HK-2 (cell line): Measurements from ENCODE around the gene ACSF2.

Experiments
- DNase-seq: peaks from one replicate; pipeline ENCODE4 v3.0.0-alpha.2; 2018; ENCODE audit not compliant: unreplicated experiment

ACSF2 gene

GRCh38 chr17:50477976-50478375 is 52.0 kb downstream of the ACSF2 start:
- no peak for DNase-seq

- peak; percentile 91 for DNase-seq
Measured at GRCh38 chr17:50478391-50479381, 52.7 kb downstream of the ACSF2 start, which contains the start of gene RSAD1. Gene RSAD1, plus strand, starts transcription at chr17:50478860. Its CDS starts 25 bp downstream, at chr17:50478885.

- DNase-seq, result peak; percentile 75
Measured at GRCh38 chr17:50479522-50480141, 53.6 kb downstream of the ACSF2 start.

- DNase-seq, result no peak
Measured at GRCh38 chr17:50480142-50480764, 54.2 kb downstream of the ACSF2 start.

- no peak for DNase-seq
Measured at GRCh38 chr17:50480854-50481490, 55.0 kb downstream of the ACSF2 start.

- DNase-seq, result no peak
Measured at GRCh38 chr17:50481648-50482047, 55.6 kb downstream of the ACSF2 start.

- no peak for DNase-seq
Measured at GRCh38 chr17:50482110-50482509, 56.1 kb downstream of the ACSF2 start.

- DNase-seq, result peak; percentile 94
Measured at GRCh38 chr17:50482516-50482915, 56.5 kb downstream of the ACSF2 start.

GRCh38 chr17:50483266-50483665 is 57.2 kb downstream of the ACSF2 start:
- no peak for DNase-seq

GRCh38 chr17:50484386-50485155 is 58.6 kb downstream of the ACSF2 start:
- no peak for DNase-seq

GRCh38 chr17:50487213-50488096 is 61.4 kb downstream of the ACSF2 start:
- no peak for DNase-seq

- no peak for DNase-seq
Measured at GRCh38 chr17:50488880-50489279, 62.9 kb downstream of the ACSF2 start.

- DNase-seq, result no peak
Measured at GRCh38 chr17:50491505-50491904, 65.5 kb downstream of the ACSF2 start.

GRCh38 chr17:50492214-50492613 is 66.2 kb downstream of the ACSF2 start:
- no peak for DNase-seq

- DNase-seq, result no peak
Measured at GRCh38 chr17:50493744-50494143, 67.7 kb downstream of the ACSF2 start.

GRCh38 chr17:50495217-50495823 is 69.3 kb downstream of the ACSF2 start:
- no peak for DNase-seq

GRCh38 chr17:50495918-50496317 is 69.9 kb downstream of the ACSF2 start:
- DNase-seq, result no peak

- DNase-seq, result peak; percentile 57
Measured at GRCh38 chr17:50498021-50498874, 72.2 kb downstream of the ACSF2 start.

GRCh38 chr17:50499270-50499669 is 73.3 kb downstream of the ACSF2 start:
- no peak for DNase-seq
